Gastroesophageal sphincter (tissue), 4 donors: ENCODE results near the gene TRNT1. TPM values are rescaled to one million over a fixed set of nuclear protein-coding genes. Genes with fewer than 3 reads are reported as not detected.

ENCODE experiments used
- ATAC-seq: fragments of 150-250 bp; one replicate; pipeline ENCODE4 v1.9.1; 2016; ENCODE audit warnings: mild to moderate bottlenecking, moderate library complexity
- H3K27ac ChIP-seq, 4 donors: fragments of 200-600 bp; sonication (generic) in 3 of 4; 1 replicate in 3 of 4; 2 replicates in 1 of 4; pipeline ENCODE4 v1.5.1; 2016 to 2019
- H3K27me3 ChIP-seq: fragments of 200-600 bp; sonication (generic); one replicate; pipeline ENCODE4 v1.5.1; 2019
- H3K36me3 ChIP-seq, 2 donors: fragments of 200-600 bp; sonication (generic); one replicate each; pipeline ENCODE4 v1.5.1; 2019; ENCODE audit warnings: control low read depth in 1 of 2
- H3K4me1 ChIP-seq, 3 donors: fragments of 200-600 bp; sonication (generic); 1 replicate in 2 of 3; 2 replicates in 1 of 3; pipeline ENCODE4 v1.5.1; 2016 to 2019; ENCODE audit warnings: control low read depth in 2 of 3
- H3K4me3 ChIP-seq, 2 donors: fragments of 200-600 bp; sonication (generic); one replicate each; pipeline ENCODE4 v1.5.1; 2019; ENCODE audit warnings: mild to moderate bottlenecking in 1 of 2, moderate library complexity in 1 of 2
- H3K9me3 ChIP-seq, 3 donors: fragments of 200-600 bp; sonication (generic); one replicate each; pipeline ENCODE4 v1.5.1; 2017 to 2019; ENCODE audit warnings: control low read depth in 2 of 3
- CTCF ChIP-seq, 4 experiments: fragments of 200-600 bp in 2 of 4; fragments of 450-650 bp in 2 of 4; sonication (generic) in 1 of 4; IDR thresholded peaks; one replicate each; pipeline ENCODE4 v1.5.1; 2017 to 2019; ENCODE audit warnings: antibody characterized with exemption in 4 of 4, mild to moderate bottlenecking in 2 of 4, moderate library complexity in 2 of 4
- EP300 ChIP-seq: sonication (generic); formaldehyde crosslinking; IDR thresholded peaks from one replicate; pipeline ENCODE4 v1.6.1; 2017; ENCODE audit warnings: antibody characterized with exemption, mild to moderate bottlenecking
- POLR2A ChIP-seq, 2 donors: fragments of 450-650 bp; IDR thresholded peaks; one replicate each; pipeline ENCODE4 v1.6.1; 2017; ENCODE audit warnings: antibody characterized with exemption in 2 of 2, mild to moderate bottlenecking in 2 of 2, moderate library complexity in 1 of 2
- POLR2AphosphoS5 ChIP-seq: sonication (generic); formaldehyde crosslinking; IDR thresholded peaks from one replicate; pipeline ENCODE4 v1.6.1; 2017; ENCODE audit warnings: antibody characterized with exemption
- WGBS, 2 donors: methylation state at CpG; one replicate each; pipeline ENCODE4 v1.1.5; 2018; ENCODE audit warnings: low coverage in 1 of 2; 5-methylcytosine and 5-hydroxymethylcytosine counted together
- total RNA-seq, 4 donors: library from RNA; depleted of rRNA; stranded (reverse); fragments of >200 nt; gene quantifications; one replicate each; pipeline ENCODE4 v1.1.0, GENCODE V29; 2016

Gene TRNT1
- total RNA-seq, 4 donors from 2014 or later, result 8.7 to 20.6 (median 12.2) TPM

DNA sequence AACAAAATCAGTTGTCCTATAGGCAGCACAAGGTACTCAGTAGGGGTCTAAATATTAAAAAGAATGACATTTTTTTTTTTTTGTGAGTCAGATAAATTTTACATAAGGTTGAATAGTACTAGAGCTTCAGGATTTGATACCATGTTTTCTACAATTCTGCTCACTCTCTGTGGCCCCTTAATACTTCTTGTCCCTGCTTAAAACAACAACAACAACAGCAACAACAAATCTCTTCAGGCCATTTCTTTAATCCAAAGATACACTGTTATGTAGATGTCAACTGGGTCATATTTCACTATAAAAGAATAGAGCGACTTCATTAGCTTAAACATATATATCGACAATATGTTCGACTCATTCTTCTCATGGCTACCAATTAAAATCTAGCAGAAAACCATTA, 19.6 kb upstream of the TRNT1 start:
- Histone ChIP-seq H3K4me1 (no peaks in the 10 kb centered on the region), H3K9me3 (no peaks in the 10 kb centered on the region), H3K27ac (no peak overlapping the region), H3K27me3 (peaks cover 5% of the 10 kb centered on the region), H3K4me3 (no peak overlapping the region), H3K36me3 (no peaks in the 10 kb centered on the region)
- WGBS, 2 donors, result 98 to 100% methylated on average over 3 of the region's 3 CpGs
- no peak for ATAC-seq
- TF ChIP-seq POLR2A (IDR thresholded peaks at IDR 0.05) (no peak), CTCF (IDR thresholded peaks at IDR 0.05) (no peak), POLR2AphosphoS5 (no peak), EP300 (no peak)

DNA sequence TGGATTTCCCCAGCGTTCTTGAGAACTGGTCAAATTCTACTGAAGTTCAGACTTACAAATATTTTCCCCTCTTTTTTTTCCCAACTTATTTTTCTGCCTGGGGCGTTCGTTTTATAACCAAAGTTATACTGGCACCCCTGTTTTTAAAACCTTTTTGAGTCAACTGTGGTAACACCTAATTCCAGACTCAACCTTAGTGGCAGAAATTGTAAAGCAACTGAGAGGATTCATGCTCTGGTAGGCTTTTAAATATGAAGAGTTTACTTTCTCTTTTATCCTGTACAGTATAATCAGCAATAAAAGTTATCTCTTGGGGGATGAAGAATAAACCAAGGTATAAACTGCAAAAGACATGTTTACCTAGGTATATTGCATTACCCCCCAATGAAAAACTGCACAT, 18.9 kb upstream of the TRNT1 start:
- ATAC-seq, result no peak
- WGBS, 2 donors, result 53 to 100% methylated on average over 1 to 3 of the region's 3 CpGs
- H3K27ac ChIP-seq, result no peak overlapping the region
- H3K36me3 ChIP-seq, result no peaks in the 10 kb centered on the region
- TF ChIP-seq POLR2AphosphoS5 (no peak), POLR2A (IDR thresholded peaks at IDR 0.05) (no peak), CTCF (IDR thresholded peaks at IDR 0.05) (no peak), EP300 (no peak)
- H3K4me3 ChIP-seq, result no peak overlapping the region
- peaks cover 5% of the 10 kb centered on the region for H3K27me3 ChIP-seq
- H3K9me3 ChIP-seq, result no peaks in the 10 kb centered on the region
- no peaks in the 10 kb centered on the region for H3K4me1 ChIP-seq

DNA sequence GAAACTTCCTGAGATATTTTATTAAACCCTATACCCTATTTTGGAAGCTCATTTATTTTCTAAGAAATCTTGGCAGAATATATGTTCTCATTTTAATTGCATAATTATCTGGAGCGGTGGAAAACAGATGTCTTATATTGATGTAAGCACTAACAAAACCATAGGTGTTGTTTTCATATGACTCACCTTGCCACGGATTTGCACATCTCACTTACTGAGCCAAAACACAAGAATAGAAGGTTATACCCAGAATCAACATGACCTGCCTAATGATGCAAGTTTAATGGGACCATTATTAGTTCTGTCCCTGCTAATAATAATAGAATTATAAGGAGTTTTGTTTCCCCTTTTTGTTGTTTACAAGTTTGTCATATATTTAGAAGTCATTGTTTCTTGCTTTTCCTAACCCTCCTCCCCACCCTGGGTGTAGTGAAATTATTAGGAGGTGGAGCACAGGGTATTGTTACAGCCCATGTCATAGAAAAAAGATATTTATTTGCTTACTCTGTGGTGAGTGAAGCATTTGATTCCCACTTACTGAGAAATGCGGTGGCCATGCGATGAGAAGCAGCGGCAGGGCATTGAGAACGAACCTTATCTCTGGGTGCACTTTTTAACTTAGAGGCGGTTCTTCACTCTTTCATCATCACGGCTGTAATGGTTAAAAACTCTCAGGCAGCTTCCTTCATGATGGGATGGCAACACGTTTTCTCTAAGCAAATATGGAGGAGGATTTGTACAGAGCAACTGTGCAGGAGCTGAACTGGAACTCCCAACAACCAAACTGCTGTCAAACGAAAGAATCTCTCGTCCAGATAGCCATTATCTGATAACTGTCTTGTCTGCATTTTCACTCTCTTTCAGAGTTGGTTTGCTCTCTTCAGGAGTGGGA, 17.1 kb upstream of the TRNT1 start:
- WGBS, 2 donors, result 47 to 53% methylated on average over 10 of the region's 11 CpGs
- Histone ChIP-seq H3K4me1 (no peaks in the 10 kb centered on the region), H3K9me3 (no peaks in the 10 kb centered on the region), H3K27me3 (peaks cover 6% of the 10 kb centered on the region), H3K4me3 (no peak overlapping the region), H3K36me3 (no peaks in the 10 kb centered on the region), H3K27ac (no peak overlapping the region)
- ATAC-seq, result no peak
- TF ChIP-seq EP300 (no peak), POLR2A (IDR thresholded peaks at IDR 0.05) (no peak), POLR2AphosphoS5 (no peak), CTCF (IDR thresholded peaks at IDR 0.05) (no peak)

GRCh38 chr3:3110299-3110630, 16.5 kb upstream of the TRNT1 start, which contains the start of gene IL5RA:
Gene IL5RA (minus strand): TSS chr3:3110374. CDS start chr3:3104984, 5,390 bp downstream.
- Histone ChIP-seq H3K36me3 (no peaks in the 10 kb centered on the region), H3K27me3 (peaks cover 11% of the 10 kb centered on the region), H3K9me3 (no peaks in the 10 kb centered on the region), H3K4me1 (no peaks in the 10 kb centered on the region), H3K27ac (no peak within 1 kb of the TSS), H3K4me3 (no peak within 1 kb of the TSS)
- TF ChIP-seq CTCF (IDR thresholded peaks at IDR 0.05), result no peak
- TF ChIP-seq POLR2A (IDR thresholded peaks at IDR 0.05), result no peak
- no peak for TF ChIP-seq EP300
- TF ChIP-seq POLR2AphosphoS5, result no peak
- WGBS, 2 donors, result 29 to 50% methylated on average over 3 to 4 of the region's 4 CpGs
- ATAC-seq, result no peak
